Neural progenitor cell (in vitro differentiated cells): ENCODE measurements around the gene DCST2. TPM values are rescaled to one million over a fixed set of nuclear protein-coding genes. Genes with fewer than 3 reads are reported as not detected.

Source experiments
- DNase-seq: peaks from one replicate; pipeline ENCODE4 v3.0.0-alpha.2; 2016; ENCODE audit warnings: low spot score
- H2AFZ ChIP-seq: fragments of 200-600 bp; sonication (generic); replicated peaks from 2 replicates; pipeline ENCODE4 v1.6.1; 2016; ENCODE audit warnings: antibody characterized with exemption
- H3F3A ChIP-seq: fragments of 200-600 bp; sonication (generic); 2 replicates; pipeline ENCODE4 v1.6.1; 2016; ENCODE audit warnings: antibody characterized with exemption, low read depth
- H3K27ac ChIP-seq: fragments of 200-600 bp; sonication (generic); 2 replicates; pipeline ENCODE4 v1.5.1; 2016; ENCODE audit warnings: mild to moderate bottlenecking
- H3K27me3 ChIP-seq: fragments of 200-600 bp; sonication (generic); 2 replicates; pipeline ENCODE4 v1.6.1; 2016; ENCODE audit warnings: mild to moderate bottlenecking, moderate library complexity
- H3K36me3 ChIP-seq: fragments of 200-600 bp; sonication (generic); 2 replicates; pipeline ENCODE4 v1.5.1; 2016
- H3K4me1 ChIP-seq: fragments of 200-600 bp; sonication (generic); 2 replicates; pipeline ENCODE4 v1.6.1; 2016; ENCODE audit warnings: mixed run types
- H3K4me2 ChIP-seq: fragments of 200-600 bp; sonication (generic); 2 replicates; pipeline ENCODE4 v1.6.1; 2016
- H3K4me3 ChIP-seq: fragments of 200-600 bp; sonication (generic); 2 replicates; pipeline ENCODE4 v1.5.1; 2016
- H3K79me2 ChIP-seq: fragments of 200-600 bp; sonication (generic); 2 replicates; pipeline ENCODE4 v1.6.1; 2016; ENCODE audit warnings: low read depth
- H3K9ac ChIP-seq: fragments of 200-600 bp; sonication (generic); 2 replicates; pipeline ENCODE4 v1.6.1; 2016
- H3K9me3 ChIP-seq: fragments of 200-600 bp; sonication (generic); 2 replicates; pipeline ENCODE4 v1.5.1; 2016; ENCODE audit warnings: low read depth
- H4K20me1 ChIP-seq: fragments of 200-600 bp; sonication (generic); 2 replicates; pipeline ENCODE4 v1.6.1; 2016; ENCODE audit warnings: low read depth
- H3K27ac Mint-ChIP-seq: 3 replicates; pipeline ENCODE4 v1.8.0; 2021; ENCODE audit warnings: mixed read lengths
- H3K27me3 Mint-ChIP-seq: 2 replicates; pipeline ENCODE4 v1.8.0; 2022; ENCODE audit warnings: low read depth, mild to moderate bottlenecking, inconsistent platforms, moderate library complexity, mixed read lengths; ENCODE audit not compliant: insufficient read depth
- H3K36me3 Mint-ChIP-seq: 3 replicates; pipeline ENCODE4 v1.8.0; 2021; ENCODE audit warnings: mixed read lengths
- H3K4me1 Mint-ChIP-seq: 3 replicates; pipeline ENCODE4 v1.8.0; 2021; ENCODE audit warnings: mixed read lengths
- H3K4me3 Mint-ChIP-seq: 3 replicates; pipeline ENCODE4 v1.8.0; 2021; ENCODE audit warnings: mild to moderate bottlenecking, moderate library complexity, mixed read lengths
- H3K9me3 Mint-ChIP-seq: 3 replicates; pipeline ENCODE4 v1.8.0; 2020; ENCODE audit warnings: mixed read lengths
- EZH2 ChIP-seq: fragments of 200-600 bp; sonication (generic); IDR thresholded peaks from 2 replicates; pipeline ENCODE4 v1.6.1; 2017; ENCODE audit warnings: antibody characterized with exemption, mild to moderate bottlenecking, moderate library complexity
- EZH2phosphoT487 ChIP-seq: fragments of 200-600 bp; sonication (generic); IDR thresholded peaks from 2 replicates; pipeline ENCODE4 v1.6.1; 2017; ENCODE audit warnings: antibody characterized with exemption
- total RNA-seq: library from RNA; depleted of rRNA; stranded (reverse); fragments of >200 nt; gene quantifications from 2 replicates; pipeline ENCODE4 v1.2.3, GENCODE V29; 2015; ENCODE audit warnings: low replicate concordance
- TF ChIP-seq, protein P1 (sequence below): fragments of 200-600 bp; sonication (generic); IDR thresholded peaks from 2 replicates; pipeline ENCODE4 v1.5.1; 2017; ENCODE audit warnings: antibody characterized with exemption, mild to moderate bottlenecking

DCST2 gene
- total RNA-seq, 1 donor from 2014 or later = 1.8 TPM

DNA sequence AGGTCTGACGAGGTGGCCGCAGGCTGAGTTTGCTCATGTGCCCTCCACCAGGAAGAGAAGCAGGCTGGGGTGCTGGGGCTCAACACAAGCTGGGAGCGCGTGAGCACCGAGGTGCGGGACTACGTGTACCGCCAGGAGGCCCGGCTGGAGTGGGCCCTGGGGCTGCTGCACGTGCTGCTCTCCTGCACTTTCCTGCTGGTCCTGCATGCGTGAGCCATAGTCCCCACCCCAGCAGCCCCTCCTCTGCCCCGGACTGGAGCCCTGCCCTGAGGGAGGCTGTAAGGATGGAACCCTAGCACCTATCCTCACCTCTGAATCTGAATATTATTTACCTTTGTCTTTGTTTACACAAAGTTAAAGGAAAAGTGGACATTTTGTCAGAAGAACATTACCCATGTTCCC lies 9.7 kb upstream of the DCST2 start:
- H2AFZ ChIP-seq = no peak overlapping the region
- H3K27me3 Mint-ChIP-seq = peaks cover 9% of the 10 kb centered on the region
- no peak overlapping the region for H3K4me3 ChIP-seq
- H3K27me3 ChIP-seq = no peaks in the 10 kb centered on the region
- H3K4me2 ChIP-seq = no peak overlapping the region
- peaks cover 2% of the 10 kb centered on the region for H3F3A ChIP-seq
- no peak overlapping the region for H3K9ac ChIP-seq
- H4K20me1 ChIP-seq = no peaks in the 10 kb centered on the region
- no peaks in the 10 kb centered on the region for H3K36me3 Mint-ChIP-seq
- no peak for TF ChIP-seq EZH2
- TF ChIP-seq, protein P1, sequence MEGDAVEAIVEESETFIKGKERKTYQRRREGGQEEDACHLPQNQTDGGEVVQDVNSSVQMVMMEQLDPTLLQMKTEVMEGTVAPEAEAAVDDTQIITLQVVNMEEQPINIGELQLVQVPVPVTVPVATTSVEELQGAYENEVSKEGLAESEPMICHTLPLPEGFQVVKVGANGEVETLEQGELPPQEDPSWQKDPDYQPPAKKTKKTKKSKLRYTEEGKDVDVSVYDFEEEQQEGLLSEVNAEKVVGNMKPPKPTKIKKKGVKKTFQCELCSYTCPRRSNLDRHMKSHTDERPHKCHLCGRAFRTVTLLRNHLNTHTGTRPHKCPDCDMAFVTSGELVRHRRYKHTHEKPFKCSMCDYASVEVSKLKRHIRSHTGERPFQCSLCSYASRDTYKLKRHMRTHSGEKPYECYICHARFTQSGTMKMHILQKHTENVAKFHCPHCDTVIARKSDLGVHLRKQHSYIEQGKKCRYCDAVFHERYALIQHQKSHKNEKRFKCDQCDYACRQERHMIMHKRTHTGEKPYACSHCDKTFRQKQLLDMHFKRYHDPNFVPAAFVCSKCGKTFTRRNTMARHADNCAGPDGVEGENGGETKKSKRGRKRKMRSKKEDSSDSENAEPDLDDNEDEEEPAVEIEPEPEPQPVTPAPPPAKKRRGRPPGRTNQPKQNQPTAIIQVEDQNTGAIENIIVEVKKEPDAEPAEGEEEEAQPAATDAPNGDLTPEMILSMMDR = no peak
- H3K36me3 ChIP-seq = no peaks in the 10 kb centered on the region
- no peak overlapping the region for H3K27ac ChIP-seq
- H3K4me3 Mint-ChIP-seq = no peak overlapping the region
- H3K27ac Mint-ChIP-seq = no peak overlapping the region
- no peaks in the 10 kb centered on the region for H3K79me2 ChIP-seq
- H3K9me3 Mint-ChIP-seq = no peaks in the 10 kb centered on the region
- no peak for DNase-seq
- H3K4me1 Mint-ChIP-seq = peaks cover 33% of the 10 kb centered on the region
- H3K4me1 ChIP-seq = peaks cover 3% of the 10 kb centered on the region
- H3K9me3 ChIP-seq = no peaks in the 10 kb centered on the region

DNA sequence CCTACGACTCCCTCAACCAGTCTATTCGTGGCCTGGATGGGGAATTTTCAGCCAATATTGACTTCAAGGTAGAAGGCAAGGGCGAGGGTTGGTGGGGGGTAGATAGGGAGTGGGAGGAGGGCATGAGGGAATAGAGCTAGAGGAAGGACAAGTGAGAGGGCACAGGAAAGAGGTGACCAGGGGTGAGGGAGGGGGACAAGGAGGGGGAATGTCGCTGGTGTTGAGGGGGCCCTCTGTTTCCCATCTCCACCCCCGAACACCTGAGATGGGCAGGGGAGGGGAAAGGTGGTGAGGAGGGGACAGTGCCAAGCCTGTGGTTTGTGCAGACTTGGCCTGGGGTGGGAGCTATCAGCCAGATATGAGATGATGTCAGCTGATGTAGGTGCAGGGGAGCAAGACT lies 9.2 kb upstream of the DCST2 start:
- H4K20me1 ChIP-seq = no peaks in the 10 kb centered on the region
- H3K4me1 Mint-ChIP-seq = peaks cover 30% of the 10 kb centered on the region
- peaks cover 9% of the 10 kb centered on the region for H3K27me3 Mint-ChIP-seq
- TF ChIP-seq, protein P1 = no peak
- TF ChIP-seq EZH2phosphoT487 (no peak), EZH2 (no peak)
- H3K9me3 Mint-ChIP-seq = no peaks in the 10 kb centered on the region
- no peak overlapping the region for H2AFZ ChIP-seq
- peaks cover under 1% of the 10 kb centered on the region for H3F3A ChIP-seq
- H3K27me3 ChIP-seq = no peaks in the 10 kb centered on the region
- no peak overlapping the region for H3K27ac ChIP-seq
- no peaks in the 10 kb centered on the region for H3K36me3 ChIP-seq
- no peak overlapping the region for H3K4me3 ChIP-seq
- H3K4me2 ChIP-seq = no peak overlapping the region
- DNase-seq = no peak
- H3K79me2 ChIP-seq = no peaks in the 10 kb centered on the region
- no peaks in the 10 kb centered on the region for H3K36me3 Mint-ChIP-seq
- H3K9ac ChIP-seq = no peak overlapping the region
- no peaks in the 10 kb centered on the region for H3K9me3 ChIP-seq
- peak overlapping the region; percentile 48 for H3K4me3 Mint-ChIP-seq
- no peak overlapping the region for H3K27ac Mint-ChIP-seq
- H3K4me1 ChIP-seq = peaks cover 3% of the 10 kb centered on the region

DNA sequence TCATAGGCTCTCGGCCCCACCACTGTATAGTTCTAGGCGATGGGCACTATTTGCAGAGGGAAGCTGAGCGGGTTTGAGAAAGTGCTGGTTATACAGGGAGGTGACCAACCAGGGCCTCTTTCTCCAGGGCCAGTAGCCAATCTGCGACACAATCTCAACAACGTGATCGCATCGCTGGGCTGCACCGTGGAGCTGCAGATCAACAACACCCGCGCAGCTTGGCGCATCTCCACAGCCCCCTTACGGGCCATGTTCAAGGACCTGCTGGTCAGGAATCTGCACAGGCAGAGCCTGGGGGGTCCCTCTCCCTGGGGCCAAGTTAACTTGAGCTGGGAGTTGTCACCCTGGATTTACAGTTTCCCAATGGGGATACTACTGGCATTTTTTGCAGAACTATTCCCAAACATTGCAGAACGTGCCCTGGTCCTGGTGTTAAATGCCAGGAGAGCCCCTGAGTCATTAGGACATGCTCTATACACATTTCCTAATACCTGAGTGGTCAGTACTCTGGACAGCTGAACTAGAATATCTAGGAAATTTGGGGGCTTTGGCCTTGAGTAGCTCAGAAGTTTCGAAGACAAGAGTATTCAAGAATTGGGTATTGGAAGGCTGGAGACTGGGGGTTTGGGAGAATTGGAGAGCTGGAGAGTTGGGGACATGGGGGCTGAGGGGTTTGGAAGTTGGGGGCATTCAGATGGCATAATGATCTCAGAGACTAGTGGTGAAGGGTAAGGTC lies 6.9 kb upstream of the DCST2 start:
- TF ChIP-seq EZH2phosphoT487 (no peak), EZH2 (no peak)
- TF ChIP-seq, protein P1 = no peak
- Mint-ChIP-seq H3K27ac (no peak overlapping the region), H3K4me1 (peaks cover 28% of the 10 kb centered on the region), H3K4me3 (no peak overlapping the region), H3K36me3 (no peaks in the 10 kb centered on the region), H3K27me3 (peaks cover 8% of the 10 kb centered on the region), H3K9me3 (no peaks in the 10 kb centered on the region)
- no peaks in the 10 kb centered on the region for H3K9me3 ChIP-seq
- no peak overlapping the region for H2AFZ ChIP-seq
- H3K79me2 ChIP-seq = no peaks in the 10 kb centered on the region
- peaks cover 15% of the 10 kb centered on the region for H3K4me1 ChIP-seq
- no peaks in the 10 kb centered on the region for H3K27me3 ChIP-seq
- H3K4me2 ChIP-seq = no peak overlapping the region
- no peaks in the 10 kb centered on the region for H3F3A ChIP-seq
- H3K9ac ChIP-seq = no peak overlapping the region
- H4K20me1 ChIP-seq = no peaks in the 10 kb centered on the region
- H3K36me3 ChIP-seq = no peaks in the 10 kb centered on the region
- no peak overlapping the region for H3K4me3 ChIP-seq
- no peak overlapping the region for H3K27ac ChIP-seq
- no peak for DNase-seq
